Central memory CD8-positive, alpha-beta T cell (primary cell): ENCODE results near the gene FRMD4A.

Experiments used
- ATAC-seq: fragments of 150-1000 bp; cut with Tn5 transposase; replicated peaks from 2 replicates; pipeline ENCODE4 v1.10.0; 2022; ENCODE audit warnings: mild to moderate bottlenecking, moderate FRiP score, moderate number of reproducible peaks; ENCODE audit not compliant: poor library complexity, severe bottlenecking; ENCODE audit errors: extremely low read depth
- DNase-seq, 2 donors: peaks; one replicate each; pipeline ENCODE4 v3.0.0; 2021; ENCODE audit warnings: low spot score in 2 of 2
- H3K27ac Mint-ChIP-seq: one replicate; pipeline ENCODE4 v1.8.0; 2022; ENCODE audit warnings: low read depth, mild to moderate bottlenecking, moderate library complexity, mixed read lengths
- H3K27me3 Mint-ChIP-seq: one replicate; pipeline ENCODE4 v1.8.0; 2022; ENCODE audit warnings: mixed read lengths
- H3K36me3 Mint-ChIP-seq: one replicate; pipeline ENCODE4 v1.8.0; 2022; ENCODE audit warnings: mild to moderate bottlenecking, moderate library complexity, mixed read lengths; ENCODE audit not compliant: insufficient read depth
- H3K4me1 Mint-ChIP-seq: one replicate; pipeline ENCODE4 v1.8.0; 2022; ENCODE audit warnings: mixed read lengths
- H3K4me3 Mint-ChIP-seq: one replicate; pipeline ENCODE4 v1.8.0; 2022; ENCODE audit warnings: mild to moderate bottlenecking, moderate library complexity, mixed read lengths
- H3K9me3 Mint-ChIP-seq: one replicate; pipeline ENCODE4 v1.8.0; 2022; ENCODE audit warnings: mixed read lengths

FRMD4A gene

DNA sequence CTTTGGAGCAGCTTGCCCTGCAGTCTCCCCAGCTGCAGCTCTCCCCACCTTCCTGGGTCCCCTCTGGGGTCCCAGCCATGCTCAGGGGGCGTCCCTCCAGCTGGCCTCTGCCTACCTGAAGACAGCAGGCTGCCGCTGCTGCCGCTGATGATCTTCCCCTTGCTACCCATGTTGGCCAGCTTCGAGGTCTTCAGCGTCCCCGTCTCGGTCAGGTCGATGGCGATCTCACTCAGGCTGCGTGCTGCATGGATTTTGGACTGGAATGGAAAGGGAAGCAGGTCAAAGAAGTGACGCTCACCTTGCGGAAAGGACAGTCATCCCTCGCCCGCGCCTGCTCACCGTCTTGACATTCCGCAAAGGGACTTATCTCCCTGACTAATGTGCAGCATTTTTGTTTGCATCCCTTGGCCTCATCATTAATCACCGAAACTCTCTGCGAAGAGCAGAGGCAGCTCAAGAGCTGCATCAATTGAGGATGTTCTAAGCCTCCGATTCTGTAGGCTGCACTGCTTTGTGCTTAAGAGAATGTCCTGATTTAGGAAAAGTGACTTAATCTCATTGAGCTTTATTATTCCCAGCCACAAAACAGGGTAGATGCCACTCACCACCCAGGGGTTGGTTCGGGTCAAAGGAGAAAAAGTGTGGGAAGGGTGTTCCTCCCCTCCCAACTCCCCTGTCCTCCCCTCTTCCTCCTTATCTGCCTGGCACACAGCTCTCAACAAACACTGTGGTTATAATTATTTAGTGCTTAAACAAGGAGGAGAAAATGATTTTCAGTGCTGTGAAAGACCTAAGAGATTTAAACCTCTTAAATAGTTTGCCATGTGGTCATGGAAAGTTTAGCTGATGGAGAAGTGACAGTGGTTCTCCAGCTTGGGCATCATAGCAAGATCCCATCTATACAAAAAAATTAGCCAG lies 636.7 kb downstream of the FRMD4A start:
- H3K36me3 Mint-ChIP-seq = peaks cover 3% of the 10 kb centered on the region
- H3K4me1 Mint-ChIP-seq = no peaks in the 10 kb centered on the region
- H3K4me3 Mint-ChIP-seq = no peak overlapping the region
- no peak for DNase-seq
- H3K27me3 Mint-ChIP-seq = peaks cover 17% of the 10 kb centered on the region
- no peaks in the 10 kb centered on the region for H3K9me3 Mint-ChIP-seq
- H3K27ac Mint-ChIP-seq = no peak overlapping the region
- no peak for ATAC-seq

DNA sequence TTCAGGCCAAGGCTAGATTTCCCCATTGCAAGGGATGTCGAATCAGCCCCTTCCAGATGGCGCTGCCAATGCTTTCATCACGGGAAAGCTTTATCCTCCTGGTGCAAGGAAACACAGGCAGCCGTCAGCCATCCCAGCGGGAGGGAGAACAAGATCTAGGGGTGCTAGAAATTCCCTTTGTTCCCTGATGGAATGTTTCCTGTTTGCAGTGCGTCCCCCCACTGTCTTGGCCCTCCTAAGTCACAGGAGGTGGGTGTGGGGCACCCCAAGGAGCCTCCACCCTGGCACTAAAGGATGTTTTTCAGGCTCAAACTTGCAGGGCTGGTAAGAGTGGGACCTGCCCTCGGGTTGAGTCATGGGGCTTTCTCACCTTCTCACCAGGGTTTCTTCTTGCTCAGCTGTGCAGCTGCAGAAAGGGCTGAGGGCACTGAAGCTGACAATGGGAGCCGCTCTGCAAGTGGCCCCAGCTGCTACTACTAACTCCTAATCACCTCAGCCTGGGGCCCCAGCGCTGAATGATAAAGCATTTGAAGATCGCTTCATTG lies 640.4 kb downstream of the FRMD4A start:
- Mint-ChIP-seq H3K4me1 (no peaks in the 10 kb centered on the region), H3K36me3 (peaks cover 2% of the 10 kb centered on the region), H3K27ac (no peak overlapping the region), H3K27me3 (no peaks in the 10 kb centered on the region), H3K4me3 (no peak overlapping the region), H3K9me3 (no peaks in the 10 kb centered on the region)
- ATAC-seq (no peak), DNase-seq (no peak)

DNA sequence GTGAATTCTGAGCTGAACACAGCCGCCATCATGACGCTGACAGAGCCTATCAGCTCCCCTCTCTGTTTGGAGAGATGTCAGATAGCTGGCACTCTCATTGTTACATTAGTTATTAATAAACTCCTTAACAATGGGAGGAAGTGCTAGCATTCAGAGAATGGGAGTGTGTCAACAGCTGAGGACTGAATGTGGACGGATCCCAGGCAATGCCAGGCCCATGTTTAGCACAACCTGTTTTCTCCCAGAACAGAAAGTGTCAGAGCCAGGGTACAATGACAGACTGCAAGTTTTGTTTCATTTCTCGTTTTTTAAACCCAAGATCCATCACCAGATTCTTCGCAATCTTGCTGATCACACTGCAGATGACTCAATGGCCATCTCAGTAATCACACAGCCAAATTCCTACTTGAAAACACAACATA lies 644.4 kb downstream of the FRMD4A start:
- Mint-ChIP-seq H3K9me3 (no peaks in the 10 kb centered on the region), H3K4me1 (no peaks in the 10 kb centered on the region), H3K36me3 (no peaks in the 10 kb centered on the region), H3K27me3 (peaks cover 10% of the 10 kb centered on the region), H3K4me3 (no peak overlapping the region), H3K27ac (no peak overlapping the region)
- ATAC-seq (no peak), DNase-seq (no peak)

DNA sequence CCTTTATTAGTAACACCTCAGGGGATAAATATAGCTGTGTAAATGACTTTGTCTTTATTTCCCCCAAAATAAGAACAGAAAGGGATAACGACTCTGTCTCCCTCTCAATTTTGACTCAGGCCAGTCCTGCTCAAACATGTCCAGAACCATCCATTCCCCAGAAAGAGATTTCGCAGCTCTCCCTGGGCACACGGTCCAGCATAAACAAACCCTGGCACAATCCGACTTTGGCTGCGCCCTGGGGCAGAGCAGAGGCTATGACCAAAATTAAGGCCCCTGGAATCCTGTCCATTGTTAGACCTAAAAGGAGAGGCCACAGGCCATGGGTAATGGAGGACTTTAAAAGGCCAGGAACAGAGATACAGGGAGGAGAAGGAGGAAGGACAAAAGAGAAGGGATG lies 644.8 kb downstream of the FRMD4A start:
- ATAC-seq (no peak), DNase-seq (no peak)
- H3K4me3 Mint-ChIP-seq = no peak overlapping the region
- H3K36me3 Mint-ChIP-seq = no peaks in the 10 kb centered on the region
- peaks cover 10% of the 10 kb centered on the region for H3K27me3 Mint-ChIP-seq
- H3K4me1 Mint-ChIP-seq = no peaks in the 10 kb centered on the region
- no peak overlapping the region for H3K27ac Mint-ChIP-seq
- no peaks in the 10 kb centered on the region for H3K9me3 Mint-ChIP-seq

DNA sequence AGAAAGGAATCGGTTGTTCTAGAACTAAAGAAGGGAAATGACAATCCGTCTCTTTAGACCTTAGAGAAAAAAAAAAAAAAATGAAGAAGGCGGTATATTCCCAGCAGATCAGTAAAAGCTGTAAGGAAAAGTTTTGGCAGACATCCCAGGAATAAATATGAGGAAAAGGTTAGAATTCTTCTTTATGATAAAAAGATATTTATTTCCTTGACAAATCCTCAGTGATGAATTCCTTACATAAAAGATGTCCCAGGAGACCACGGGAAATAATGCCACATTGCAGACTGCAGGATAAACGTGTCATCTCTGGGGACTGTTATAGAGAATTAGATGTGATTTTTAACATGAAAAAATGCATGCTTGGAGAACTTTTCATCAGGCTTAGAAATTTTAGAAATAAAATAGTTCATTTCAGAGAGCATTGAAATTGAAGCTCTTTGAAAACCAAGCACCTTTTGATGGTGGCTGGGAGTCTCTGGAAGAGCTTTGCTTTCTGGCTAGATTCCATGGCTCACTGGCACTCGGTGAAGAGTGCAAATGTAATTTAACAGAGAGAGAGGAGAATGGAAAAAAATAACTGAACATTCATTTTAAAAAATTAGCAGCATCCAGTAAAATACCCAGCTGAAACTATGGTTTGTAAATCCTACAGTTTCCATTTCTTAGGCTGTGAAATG lies 645.8 kb downstream of the FRMD4A start:
- no peak overlapping the region for H3K27ac Mint-ChIP-seq
- no peaks in the 10 kb centered on the region for H3K9me3 Mint-ChIP-seq
- H3K4me1 Mint-ChIP-seq = no peaks in the 10 kb centered on the region
- DNase-seq (no peak), ATAC-seq (no peak)
- H3K4me3 Mint-ChIP-seq = no peak overlapping the region
- peaks cover 10% of the 10 kb centered on the region for H3K27me3 Mint-ChIP-seq
- H3K36me3 Mint-ChIP-seq = no peaks in the 10 kb centered on the region

DNA sequence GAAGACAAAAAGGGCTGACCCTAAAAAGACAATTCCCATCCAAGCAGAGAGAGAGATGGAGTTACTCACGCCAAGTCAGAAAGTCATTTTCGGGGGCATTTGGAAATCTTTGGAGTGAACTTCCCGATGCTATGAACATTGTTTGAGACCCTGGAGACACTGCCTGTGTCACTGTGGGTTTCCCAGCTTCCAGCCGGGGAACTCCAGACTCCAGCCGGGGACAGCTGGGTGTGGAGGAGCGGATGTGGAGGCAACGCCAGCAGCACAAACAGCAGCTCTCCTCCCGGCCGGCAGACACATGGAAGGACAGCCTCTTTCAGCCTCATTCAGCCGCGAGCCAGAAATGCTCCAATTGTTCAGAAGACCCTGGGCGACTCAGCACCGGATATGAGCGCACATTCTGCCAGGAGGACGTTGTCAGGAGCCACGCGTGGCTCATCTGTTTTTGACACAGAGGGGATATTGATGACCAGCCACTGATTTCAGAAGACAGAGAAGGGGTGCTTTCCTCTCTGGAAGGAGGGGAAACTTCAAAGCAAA lies 646.4 kb downstream of the FRMD4A start:
- DNase-seq (no peak), ATAC-seq (no peak)
- peaks cover 15% of the 10 kb centered on the region for H3K27me3 Mint-ChIP-seq
- H3K27ac Mint-ChIP-seq = no peak overlapping the region
- no peaks in the 10 kb centered on the region for H3K4me1 Mint-ChIP-seq
- H3K36me3 Mint-ChIP-seq = peaks cover 2% of the 10 kb centered on the region
- no peak overlapping the region for H3K4me3 Mint-ChIP-seq
- H3K9me3 Mint-ChIP-seq = no peaks in the 10 kb centered on the region

DNA sequence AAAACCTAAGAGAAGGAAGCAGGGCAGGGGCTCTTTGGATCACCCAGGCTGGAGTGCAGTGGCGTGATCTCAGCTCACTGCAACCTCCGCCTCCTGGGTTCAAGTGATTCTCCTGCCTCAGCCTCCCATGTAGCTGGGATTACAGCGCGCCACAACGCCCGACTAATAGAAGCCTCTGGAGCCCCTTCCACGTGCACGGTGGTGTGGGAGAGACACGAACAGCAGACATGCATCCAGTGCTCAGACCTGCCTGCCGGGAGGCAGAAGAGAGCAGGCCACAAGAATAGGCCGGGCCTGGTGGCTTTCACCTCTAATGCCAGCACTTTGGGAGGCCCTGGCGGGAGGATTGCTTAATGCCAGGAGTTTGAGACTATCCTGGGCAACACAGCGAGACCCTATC lies 647.7 kb downstream of the FRMD4A start:
- no peak for ATAC-seq
- no peaks in the 10 kb centered on the region for H3K9me3 Mint-ChIP-seq

GRCh38 chr10:13681960-13682359 lies 648.8 kb downstream of the FRMD4A start:
- Mint-ChIP-seq H3K4me1 (no peaks in the 10 kb centered on the region), H3K27ac (no peak overlapping the region), H3K9me3 (no peaks in the 10 kb centered on the region), H3K27me3 (peaks cover 20% of the 10 kb centered on the region), H3K4me3 (no peak overlapping the region), H3K36me3 (peaks cover 3% of the 10 kb centered on the region)
- ATAC-seq (no peak), DNase-seq (no peak)

More for the DNA sequence above, 647.7 kb downstream of the FRMD4A start:
- Mint-ChIP-seq H3K27ac (no peak overlapping the region), H3K4me3 (no peak overlapping the region), H3K36me3 (peaks cover 2% of the 10 kb centered on the region), H3K4me1 (no peaks in the 10 kb centered on the region), H3K27me3 (peaks cover 20% of the 10 kb centered on the region)
- DNase-seq = no peak

- Mint-ChIP-seq H3K27me3 (peaks cover 20% of the 10 kb centered on the region), H3K27ac (no peak overlapping the region), H3K36me3 (peaks cover 3% of the 10 kb centered on the region), H3K9me3 (no peaks in the 10 kb centered on the region), H3K4me1 (no peaks in the 10 kb centered on the region), H3K4me3 (no peak overlapping the region)
- DNase-seq (no peak), ATAC-seq (no peak)
Measured at GRCh38 chr10:13681528-13681927, 649.2 kb downstream of the FRMD4A start.

- Mint-ChIP-seq H3K36me3 (peaks cover 3% of the 10 kb centered on the region), H3K4me1 (no peaks in the 10 kb centered on the region), H3K9me3 (no peaks in the 10 kb centered on the region), H3K4me3 (no peak overlapping the region), H3K27me3 (peaks cover 20% of the 10 kb centered on the region), H3K27ac (no peak overlapping the region)
- ATAC-seq (no peak), DNase-seq (no peak)
Measured at GRCh38 chr10:13681095-13681494, 649.6 kb downstream of the FRMD4A start.

DNA sequence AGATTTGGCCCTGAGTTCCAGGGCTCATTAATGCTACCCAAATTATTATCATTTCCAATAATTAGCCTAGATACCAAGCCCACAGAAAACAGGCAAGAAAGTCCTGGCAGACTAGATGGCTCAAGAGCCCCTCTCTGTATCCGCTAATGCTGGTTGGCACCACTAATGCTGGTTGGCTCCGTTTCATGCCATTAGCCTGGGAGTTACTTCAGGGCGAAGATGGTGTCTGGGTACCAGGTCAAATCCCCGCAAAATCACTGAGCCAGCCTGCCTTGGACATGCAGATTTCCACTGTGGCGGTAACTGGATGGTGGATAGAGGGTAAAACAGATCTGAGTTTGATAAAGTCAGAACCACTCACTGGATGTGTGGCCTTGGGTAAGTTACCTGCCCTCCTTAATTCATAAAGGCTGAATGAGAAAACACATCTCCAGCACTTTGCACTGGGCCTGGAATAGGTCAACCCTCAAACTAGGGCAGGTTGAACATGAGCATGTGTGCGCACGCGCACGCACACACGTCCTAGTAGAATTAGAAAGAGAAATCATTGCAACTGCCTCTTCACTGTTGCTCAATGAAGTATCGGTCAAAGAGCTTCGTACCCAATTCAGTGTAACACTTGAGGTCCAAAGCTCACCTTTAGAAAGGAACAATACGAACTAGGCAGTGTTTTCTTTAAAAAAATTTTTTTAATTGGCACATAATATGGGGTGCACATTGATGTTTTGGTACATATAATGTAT lies 652.5 kb downstream of the FRMD4A start:
- ATAC-seq (no peak), DNase-seq (no peak)
- no peaks in the 10 kb centered on the region for H3K9me3 Mint-ChIP-seq
- peaks cover 10% of the 10 kb centered on the region for H3K27me3 Mint-ChIP-seq
- H3K4me3 Mint-ChIP-seq = no peak overlapping the region
- no peaks in the 10 kb centered on the region for H3K4me1 Mint-ChIP-seq
- peaks cover 3% of the 10 kb centered on the region for H3K36me3 Mint-ChIP-seq
- H3K27ac Mint-ChIP-seq = no peak overlapping the region
